Measurements from ENCODE around the gene C4orf17. TPM values are rescaled to one million over a fixed set of nuclear protein-coding genes. Genes with fewer than 3 reads are reported as not detected.

C4orf17 gene
- total and polyA plus RNA-seq, 9 donors: not detected

DNA sequence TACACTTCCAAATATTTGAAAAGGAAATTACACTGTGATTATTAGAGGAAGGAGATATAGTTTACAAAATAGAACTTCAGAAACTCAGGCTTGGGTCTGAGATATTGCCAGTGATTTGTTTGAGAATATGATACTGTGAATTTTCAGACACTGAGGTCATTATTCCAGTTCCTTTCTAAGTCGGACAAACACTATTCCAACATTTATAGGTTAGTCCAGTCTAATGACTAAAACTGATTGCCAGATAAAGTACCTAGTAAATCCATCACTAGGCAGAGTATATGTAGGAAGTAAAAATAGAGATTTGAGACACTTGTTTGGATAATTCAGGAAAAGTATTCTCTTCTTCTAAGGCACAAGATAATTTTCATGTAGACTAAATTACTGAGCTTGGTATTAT lies 77.0 kb downstream of the C4orf17 start:
- Histone ChIP-seq H3K4me1 (ENCODE audit: insufficient read depth) (no peaks in the 10 kb centered on the region), H3K27ac (no peak overlapping the region), H3K27me3 (no peaks in the 10 kb centered on the region), H3K9me3 (no peaks in the 10 kb centered on the region), H3K4me3 (no peak overlapping the region), H3K36me3 (no peaks in the 10 kb centered on the region)
- TF ChIP-seq EP300 (IDR thresholded peaks at IDR 0.05): no peak
- TF ChIP-seq, protein P1, sequence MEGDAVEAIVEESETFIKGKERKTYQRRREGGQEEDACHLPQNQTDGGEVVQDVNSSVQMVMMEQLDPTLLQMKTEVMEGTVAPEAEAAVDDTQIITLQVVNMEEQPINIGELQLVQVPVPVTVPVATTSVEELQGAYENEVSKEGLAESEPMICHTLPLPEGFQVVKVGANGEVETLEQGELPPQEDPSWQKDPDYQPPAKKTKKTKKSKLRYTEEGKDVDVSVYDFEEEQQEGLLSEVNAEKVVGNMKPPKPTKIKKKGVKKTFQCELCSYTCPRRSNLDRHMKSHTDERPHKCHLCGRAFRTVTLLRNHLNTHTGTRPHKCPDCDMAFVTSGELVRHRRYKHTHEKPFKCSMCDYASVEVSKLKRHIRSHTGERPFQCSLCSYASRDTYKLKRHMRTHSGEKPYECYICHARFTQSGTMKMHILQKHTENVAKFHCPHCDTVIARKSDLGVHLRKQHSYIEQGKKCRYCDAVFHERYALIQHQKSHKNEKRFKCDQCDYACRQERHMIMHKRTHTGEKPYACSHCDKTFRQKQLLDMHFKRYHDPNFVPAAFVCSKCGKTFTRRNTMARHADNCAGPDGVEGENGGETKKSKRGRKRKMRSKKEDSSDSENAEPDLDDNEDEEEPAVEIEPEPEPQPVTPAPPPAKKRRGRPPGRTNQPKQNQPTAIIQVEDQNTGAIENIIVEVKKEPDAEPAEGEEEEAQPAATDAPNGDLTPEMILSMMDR (IDR thresholded peaks at IDR 0.05): no peak
- no peak for TF ChIP-seq POLR2A (IDR thresholded peaks at IDR 0.05)
- WGBS, 3 donors: 21 to 38% (median 32%) methylated on average over 1 of the region's 1 CpG
- no peak for DNase-seq
- intact Hi-C loops (cut with DNase I): no loop called here

DNA sequence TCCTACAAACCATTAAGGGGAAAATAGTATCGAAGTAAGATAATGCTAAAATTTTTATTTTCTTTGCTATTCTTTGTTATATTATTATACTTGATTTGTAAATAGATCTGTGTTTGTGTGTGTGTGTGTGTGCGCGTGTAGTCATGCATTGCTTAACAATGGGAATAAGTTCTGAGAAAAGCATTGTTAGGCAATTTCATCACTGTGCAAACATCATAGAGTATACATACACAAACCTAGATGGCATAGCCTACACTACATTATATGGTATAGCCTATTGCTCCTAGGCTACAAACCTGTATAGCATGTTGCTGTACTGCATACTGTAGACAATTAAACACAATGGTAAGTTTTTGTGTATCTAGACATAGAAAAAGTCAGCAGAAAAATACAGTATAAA lies 80.9 kb downstream of the C4orf17 start:
- intact Hi-C loops (cut with DNase I): no loop called here

More for the DNA sequence above, 80.9 kb downstream of the C4orf17 start:
- TF ChIP-seq EP300 (IDR thresholded peaks at IDR 0.05) (no peak), POLR2A (IDR thresholded peaks at IDR 0.05) (no peak)
- TF ChIP-seq, protein P1 (IDR thresholded peaks at IDR 0.05): no peak
- no peak for DNase-seq
- Histone ChIP-seq H3K4me1 (ENCODE audit: insufficient read depth) (no peaks in the 10 kb centered on the region), H3K27me3 (no peaks in the 10 kb centered on the region), H3K27ac (no peak overlapping the region), H3K4me3 (no peak overlapping the region), H3K9me3 (no peaks in the 10 kb centered on the region), H3K36me3 (no peaks in the 10 kb centered on the region)
- 94 to 96% (median 95%) methylated on average over 3 of the region's 3 CpGs for WGBS, 3 donors

Other genes with a start within 250 kb of the C4orf17 start
- 1 to 10 TPM in 2 of 7 donors, under 1 TPM in 4, not detected in 1; 0.17 to 2.4 (median 0.83) TPM for gene ADH1A, start 220.0 kb upstream of the C4orf17 start, total RNA-seq
- under 1 TPM in 1 of 2 donors, not detected in 1; 0.15 TPM for gene ADH1A, start 220.0 kb upstream of the C4orf17 start, polyA plus RNA-seq
- gene ADH1B, start 189.6 kb upstream of the C4orf17 start, total RNA-seq: 100 to 1,000 TPM in 6 of 7 donors, 10 to 100 TPM in 1; 67.5 to 415 (median 184) TPM
- gene ADH1B, start 189.6 kb upstream of the C4orf17 start, polyA plus RNA-seq: 100 to 1,000 TPM; 201 to 254 TPM
- 10 to 100 TPM in 1 of 7 donors, 1 to 10 TPM in 6; 1.5 to 21.6 (median 7.0) TPM for gene ADH1C, start 158.3 kb upstream of the C4orf17 start, total RNA-seq
- gene ADH1C, start 158.3 kb upstream of the C4orf17 start, polyA plus RNA-seq: 1 to 10 TPM; 4.9 to 8.6 TPM
- not detected for gene ADH7, start 75.7 kb upstream of the C4orf17 start, total RNA-seq
- gene ADH7, start 75.7 kb upstream of the C4orf17 start, polyA plus RNA-seq: not detected
- gene TRMT10A, start 53.0 kb downstream of the C4orf17 start, total RNA-seq: 1 to 10 TPM; 2.5 to 5.3 (median 3.1) TPM
- gene TRMT10A, start 53.0 kb downstream of the C4orf17 start, polyA plus RNA-seq: 1 to 10 TPM; 2.5 to 4.6 TPM
- gene MTTP, start 63.8 kb downstream of the C4orf17 start, total RNA-seq: 1 to 10 TPM in 6 of 7 donors, under 1 TPM in 1; 0.67 to 4.8 (median 1.9) TPM
- 1 to 10 TPM; 2.6 to 2.7 TPM for gene MTTP, start 63.8 kb downstream of the C4orf17 start, polyA plus RNA-seq
- gene C4orf54, start 146.8 kb downstream of the C4orf17 start, total RNA-seq: under 1 TPM in 6 of 7 donors, not detected in 1; 0.05 to 0.15 (median 0.12) TPM
- gene C4orf54, start 146.8 kb downstream of the C4orf17 start, polyA plus RNA-seq: under 1 TPM in 1 of 2 donors, not detected in 1; 0.06 TPM